Retinal pigment epithelial cell (primary cell): Measurements from ENCODE around the gene SEMA4D.

Experiments
- DNase-seq: peaks from one replicate; pipeline ENCODE4 v3.0.0-alpha.2; 2010; ENCODE audit warnings: low read depth
- H3K4me3 ChIP-seq: 2 replicates; pipeline ENCODE4 v1.5.1; 2011; ENCODE audit warnings: mild to moderate bottlenecking, low read length, control low read depth, moderate library complexity
- CTCF ChIP-seq: conservative IDR thresholded peaks from 2 replicates; pipeline ENCODE4 v1.5.1; 2011; ENCODE audit warnings: low read depth, low read length, control low read depth, inconsistent platforms

The SEMA4D gene

GRCh38 chr9:89353989-89354388 is 143.9 kb downstream of the SEMA4D start:
- peak; percentile 66 for DNase-seq
- TF ChIP-seq CTCF = peak; percentile 30

GRCh38 chr9:89352874-89353649 is 144.9 kb downstream of the SEMA4D start:
- no peak overlapping the region for H3K4me3 ChIP-seq
- DNase-seq = no peak

More at GRCh38 chr9:89353989-89354388, 143.9 kb downstream of the SEMA4D start:
- no peak overlapping the region for H3K4me3 ChIP-seq

GRCh38 chr9:89352451-89352850 is 145.5 kb downstream of the SEMA4D start:
- no peak for TF ChIP-seq CTCF
- no peak for DNase-seq
- H3K4me3 ChIP-seq = no peak overlapping the region

More at GRCh38 chr9:89352874-89353649, 144.9 kb downstream of the SEMA4D start:
- no peak for TF ChIP-seq CTCF

- H3K4me3 ChIP-seq = no peak overlapping the region
- no peak for DNase-seq
- no peak for TF ChIP-seq CTCF
Observed at GRCh38 chr9:89351584-89352300, 146.2 kb downstream of the SEMA4D start.

GRCh38 chr9:89350988-89351557 is 146.8 kb downstream of the SEMA4D start:
- no peak for DNase-seq
- H3K4me3 ChIP-seq = no peak overlapping the region
- no peak for TF ChIP-seq CTCF

GRCh38 chr9:89349607-89350006 is 148.3 kb downstream of the SEMA4D start:
- no peak overlapping the region for H3K4me3 ChIP-seq
- no peak for TF ChIP-seq CTCF
- no peak for DNase-seq
